ENCODE measurements around the gene FIBP.

- TF ChIP-seq CTCF (IDR thresholded peaks at IDR 0.05) (no peak), POLR2A (IDR thresholded peaks at IDR 0.05) (no peak)
These were observed 24.6 kb upstream of the FIBP start for GRCh38 chr11:65912845-65913244.

All from lower leg skin (tissue), 3 donors.